Neuron (in vitro differentiated cells): ENCODE measurements around the gene PIK3CG.
A peak's percentile ranks its signal among the peaks of the same experiment; 100 is the strongest.
"Not testable (repeated sequence)": the region's sequence is repeated elsewhere in the genome, so short reads cannot be mapped to it uniquely, and the experiment has no call there.

Experiments used
- H2AFZ ChIP-seq: one replicate; pipeline ENCODE4 v1.6.1; 2013; ENCODE audit warnings: low read depth, mild to moderate bottlenecking, inconsistent platforms, low read length, moderate library complexity
- H3K27me3 ChIP-seq: one replicate; pipeline ENCODE4 v1.6.1; 2013; ENCODE audit warnings: low read length; ENCODE audit not compliant: insufficient read depth
- H3K36me3 ChIP-seq: one replicate; pipeline ENCODE4 v1.6.1; 2013; ENCODE audit warnings: low read length; ENCODE audit not compliant: insufficient read depth
- H3K4me1 ChIP-seq: one replicate; pipeline ENCODE4 v1.6.1; 2013; ENCODE audit warnings: low read length; ENCODE audit not compliant: insufficient read depth
- H3K4me3 ChIP-seq: 2 replicates; pipeline ENCODE4 v1.5.1; 2013; ENCODE audit warnings: mild to moderate bottlenecking, low read length, moderate library complexity
- H3K9me3 ChIP-seq: one replicate; pipeline ENCODE4 v1.6.1; 2013; ENCODE audit warnings: low read length

Gene PIK3CG

GRCh38 chr7:106883456-106884026, 18.5 kb downstream of the PIK3CG start:
- H3K36me3 ChIP-seq = no peaks in the 10 kb centered on the region
- no peaks in the 10 kb centered on the region for H3K9me3 ChIP-seq
- no peaks in the 10 kb centered on the region for H3K27me3 ChIP-seq
- H3K4me3 ChIP-seq = no peak overlapping the region
- H3K4me1 ChIP-seq = peaks cover 6% of the 10 kb centered on the region
- no peak overlapping the region for H2AFZ ChIP-seq

- H3K4me3 ChIP-seq = no peak overlapping the region
- H3K27me3 ChIP-seq = no peaks in the 10 kb centered on the region
- no peaks in the 10 kb centered on the region for H3K9me3 ChIP-seq
- peaks cover 6% of the 10 kb centered on the region for H3K4me1 ChIP-seq
- no peaks in the 10 kb centered on the region for H3K36me3 ChIP-seq
- H2AFZ ChIP-seq = no peak overlapping the region
These were observed 20.6 kb downstream of the PIK3CG start for GRCh38 chr7:106885652-106886051.

- Histone ChIP-seq H3K36me3 (no peaks in the 10 kb centered on the region), H2AFZ (no peak overlapping the region), H3K9me3 (no peaks in the 10 kb centered on the region), H3K4me1 (peaks cover 6% of the 10 kb centered on the region), H3K4me3 (no peak overlapping the region), H3K27me3 (no peaks in the 10 kb centered on the region)
These were observed 22.3 kb downstream of the PIK3CG start for GRCh38 chr7:106887421-106887820.

- H3K9me3 ChIP-seq = no peaks in the 10 kb centered on the region
These were observed 23.1 kb downstream of the PIK3CG start for GRCh38 chr7:106888204-106888603.

GRCh38 chr7:106890952-106891351, 25.9 kb downstream of the PIK3CG start:
- no peak overlapping the region for H3K4me3 ChIP-seq
- no peaks in the 10 kb centered on the region for H3K27me3 ChIP-seq
- H2AFZ ChIP-seq = no peak overlapping the region
- H3K9me3 ChIP-seq = no peaks in the 10 kb centered on the region
- no peaks in the 10 kb centered on the region for H3K4me1 ChIP-seq
- H3K36me3 ChIP-seq = no peaks in the 10 kb centered on the region

More at GRCh38 chr7:106888204-106888603, 23.1 kb downstream of the PIK3CG start:
- no peaks in the 10 kb centered on the region for H3K27me3 ChIP-seq
- no peak overlapping the region for H3K4me3 ChIP-seq
- no peak overlapping the region for H2AFZ ChIP-seq
- peaks cover 6% of the 10 kb centered on the region for H3K4me1 ChIP-seq
- H3K36me3 ChIP-seq = no peaks in the 10 kb centered on the region

GRCh38 chr7:106891548-106892410, 26.7 kb downstream of the PIK3CG start:
- no peaks in the 10 kb centered on the region for H3K36me3 ChIP-seq
- H3K4me3 ChIP-seq = no peak overlapping the region
- H2AFZ ChIP-seq = no peak overlapping the region
- H3K9me3 ChIP-seq = no peaks in the 10 kb centered on the region
- H3K27me3 ChIP-seq = no peaks in the 10 kb centered on the region
- no peaks in the 10 kb centered on the region for H3K4me1 ChIP-seq

GRCh38 chr7:106893591-106893990, 28.5 kb downstream of the PIK3CG start:
- Histone ChIP-seq H3K27me3 (no peaks in the 10 kb centered on the region), H3K9me3 (no peaks in the 10 kb centered on the region), H3K36me3 (no peaks in the 10 kb centered on the region), H2AFZ (no peak overlapping the region), H3K4me3 (no peak overlapping the region), H3K4me1 (no peaks in the 10 kb centered on the region)

GRCh38 chr7:106895246-106895864, 30.3 kb downstream of the PIK3CG start:
- H3K4me3 ChIP-seq = no peak overlapping the region
- H3K9me3 ChIP-seq = no peaks in the 10 kb centered on the region
- H3K36me3 ChIP-seq = no peaks in the 10 kb centered on the region
- no peak overlapping the region for H2AFZ ChIP-seq
- H3K4me1 ChIP-seq = no peaks in the 10 kb centered on the region
- no peaks in the 10 kb centered on the region for H3K27me3 ChIP-seq

GRCh38 chr7:106896231-106896630, 31.1 kb downstream of the PIK3CG start:
- no peak overlapping the region for H2AFZ ChIP-seq
- no peaks in the 10 kb centered on the region for H3K27me3 ChIP-seq
- H3K9me3 ChIP-seq = no peaks in the 10 kb centered on the region
- no peak overlapping the region for H3K4me3 ChIP-seq
- no peaks in the 10 kb centered on the region for H3K4me1 ChIP-seq
- no peaks in the 10 kb centered on the region for H3K36me3 ChIP-seq

- H2AFZ ChIP-seq, H3K27me3 ChIP-seq: not testable (repeated sequence)
These were observed 32.5 kb downstream of the PIK3CG start for GRCh38 chr7:106897553-106897952.

GRCh38 chr7:106898967-106899366, 33.9 kb downstream of the PIK3CG start:
- H2AFZ ChIP-seq, H3K36me3 ChIP-seq, H3K4me1 ChIP-seq, H3K9me3 ChIP-seq, H3K4me3 ChIP-seq, H3K27me3 ChIP-seq: not testable (repeated sequence)

More at GRCh38 chr7:106897553-106897952, 32.5 kb downstream of the PIK3CG start:
- not testable (repeated sequence) for H3K4me1 ChIP-seq, H3K9me3 ChIP-seq, H3K36me3 ChIP-seq, H3K4me3 ChIP-seq

GRCh38 chr7:106901828-106902441, 36.9 kb downstream of the PIK3CG start:
- Histone ChIP-seq H3K27me3 (no peaks in the 10 kb centered on the region), H3K9me3 (no peaks in the 10 kb centered on the region)

GRCh38 chr7:106905734-106906133, 40.7 kb downstream of the PIK3CG start:
- Histone ChIP-seq H3K36me3 (no peaks in the 10 kb centered on the region), H3K9me3 (no peaks in the 10 kb centered on the region), H3K27me3 (no peaks in the 10 kb centered on the region), H3K4me3 (no peak overlapping the region), H2AFZ (peak overlapping the region; percentile 51), H3K4me1 (peaks cover 10% of the 10 kb centered on the region)

More at GRCh38 chr7:106901828-106902441, 36.9 kb downstream of the PIK3CG start:
- Histone ChIP-seq H3K36me3 (no peaks in the 10 kb centered on the region), H2AFZ (no peak overlapping the region), H3K4me1 (peaks cover 10% of the 10 kb centered on the region), H3K4me3 (no peak overlapping the region)
